NT2/D1 (cell line): ENCODE data around the gene VAMP5.

ENCODE experiments used
- YY1 ChIP-seq: IDR thresholded peaks from 2 replicates; pipeline ENCODE4 v1.6.1; 2011; ENCODE audit not compliant: insufficient read length, insufficient read depth
- ZNF274 ChIP-seq: IDR thresholded peaks from 2 replicates; pipeline ENCODE4 v1.6.1; 2011; ENCODE audit warnings: mild to moderate bottlenecking, low read depth, low read length

DNA sequence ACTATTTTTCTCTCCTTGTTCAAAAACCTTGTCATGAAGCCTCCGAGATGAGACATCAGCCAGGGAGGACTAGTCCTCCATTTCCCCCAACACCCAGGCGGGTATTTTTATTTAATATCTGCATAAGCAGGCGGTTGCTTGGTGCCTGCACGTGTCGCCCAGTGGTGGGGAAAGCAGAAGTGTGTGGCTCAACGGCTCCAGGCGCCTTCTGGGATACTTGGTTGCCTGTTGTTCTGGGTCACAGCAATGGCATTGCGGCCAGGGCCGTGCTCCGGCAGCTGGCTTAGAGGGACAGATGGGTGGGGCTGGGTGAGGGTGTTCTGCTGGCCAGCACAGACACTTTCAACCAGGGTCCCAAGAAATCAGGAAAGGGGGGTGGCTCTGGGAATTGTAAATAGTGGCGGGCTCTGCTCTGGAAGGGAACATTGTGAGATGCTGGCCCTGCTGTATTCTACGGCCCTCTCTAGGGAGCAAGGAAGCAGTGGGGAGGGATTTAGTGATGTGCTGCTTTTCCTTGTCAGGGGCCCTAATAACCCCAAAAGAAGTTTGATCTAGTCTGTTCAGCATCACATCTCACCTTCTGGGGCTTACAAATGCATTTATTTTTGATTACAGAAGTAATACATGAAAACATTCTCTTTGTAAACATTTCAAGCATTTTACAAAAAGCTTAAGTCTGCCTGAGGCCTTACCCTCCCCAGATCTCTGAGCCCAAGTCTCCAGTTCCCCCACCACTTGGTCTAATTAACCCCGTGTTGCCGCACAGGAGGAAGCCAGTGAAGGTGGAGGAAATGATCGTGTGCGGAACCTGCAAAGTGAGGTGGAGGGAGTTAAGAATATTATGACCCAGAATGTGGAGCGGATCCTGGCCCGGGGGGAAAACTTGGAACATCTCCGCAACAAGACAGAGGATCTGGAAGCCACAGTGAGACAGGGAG lies 5.7 kb upstream of the VAMP5 start:
- TF ChIP-seq YY1, result no peak
- TF ChIP-seq ZNF274, result no peak
